Activated gamma-delta T cell (primary cell): ENCODE measurements around the gene AOPEP.

Source experiments
- DNase-seq: peaks from one replicate; lab custom pipeline; 2025; lab: John Stamatoyannopoulos, UW

AOPEP gene

GRCh38 chr9:95096381-95096780 is 369.9 kb downstream of the AOPEP start:
- DNase-seq: no peak

- no peak for DNase-seq
These were observed 370.3 kb downstream of the AOPEP start for GRCh38 chr9:95096807-95097206.

GRCh38 chr9:95097279-95097678 is 370.8 kb downstream of the AOPEP start:
- no peak for DNase-seq

GRCh38 chr9:95098391-95098921 is 372.0 kb downstream of the AOPEP start:
- no peak for DNase-seq

- no peak for DNase-seq
These were observed 373.0 kb downstream of the AOPEP start for GRCh38 chr9:95099321-95100070.

- no peak for DNase-seq
These were observed 373.6 kb downstream of the AOPEP start for GRCh38 chr9:95100071-95100627.

GRCh38 chr9:95101326-95101725 is 374.8 kb downstream of the AOPEP start:
- no peak for DNase-seq

GRCh38 chr9:95102001-95102433 is 375.5 kb downstream of the AOPEP start:
- no peak for DNase-seq

- DNase-seq: no peak
These were observed 376.1 kb downstream of the AOPEP start for GRCh38 chr9:95102572-95102971.

- no peak for DNase-seq
These were observed 376.8 kb downstream of the AOPEP start for GRCh38 chr9:95103281-95103771.

- no peak for DNase-seq
These were observed 377.5 kb downstream of the AOPEP start for GRCh38 chr9:95103871-95104580.

- no peak for DNase-seq
These were observed 378.1 kb downstream of the AOPEP start for GRCh38 chr9:95104581-95104960.

GRCh38 chr9:95104980-95105379 is 378.5 kb downstream of the AOPEP start:
- no peak for DNase-seq

GRCh38 chr9:95105519-95106287 is 379.2 kb downstream of the AOPEP start:
- no peak for DNase-seq

GRCh38 chr9:95107001-95107749 is 380.7 kb downstream of the AOPEP start:
- DNase-seq: no peak

- no peak for DNase-seq
These were observed 381.5 kb downstream of the AOPEP start for GRCh38 chr9:95107976-95108375.

GRCh38 chr9:95108777-95109176 is 382.3 kb downstream of the AOPEP start:
- DNase-seq: no peak

GRCh38 chr9:95109456-95109855 is 383.0 kb downstream of the AOPEP start:
- no peak for DNase-seq

GRCh38 chr9:95110921-95111525 is 384.5 kb downstream of the AOPEP start:
- no peak for DNase-seq

- no peak for DNase-seq
These were observed 385.2 kb downstream of the AOPEP start for GRCh38 chr9:95111716-95112115.
